Fibroblast of skin of right quadriceps (primary cell): ENCODE measurements around the gene SLC9A9.
"Not testable (repeated sequence)": the region's sequence is repeated elsewhere in the genome, so short reads cannot be mapped to it uniquely, and the experiment has no call there.

Source experiments
- DNase-seq: peaks from one replicate; pipeline ENCODE4 v3.0.0-alpha.2; 2013

SLC9A9 gene

DNA sequence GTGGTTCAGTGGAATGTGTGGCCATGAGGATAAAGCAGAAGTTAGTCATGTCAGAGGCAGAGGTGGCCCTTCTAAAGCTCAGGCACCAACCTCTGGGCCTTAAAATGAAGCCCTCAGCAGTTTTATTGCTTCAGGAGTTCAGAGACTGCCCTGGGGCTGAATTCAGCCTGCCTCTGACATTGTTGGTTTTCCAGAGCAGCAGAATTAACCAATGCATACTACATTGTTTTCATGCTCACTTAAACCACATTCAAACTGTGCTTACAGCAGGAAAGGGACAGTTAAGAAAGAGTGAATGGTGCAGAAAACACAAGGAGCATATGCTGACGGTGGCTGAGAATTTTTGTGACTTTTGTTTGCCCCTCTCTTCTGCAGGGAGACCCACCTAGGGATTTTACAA lies 408.5 kb downstream of the SLC9A9 start:
- no peak for DNase-seq

DNA sequence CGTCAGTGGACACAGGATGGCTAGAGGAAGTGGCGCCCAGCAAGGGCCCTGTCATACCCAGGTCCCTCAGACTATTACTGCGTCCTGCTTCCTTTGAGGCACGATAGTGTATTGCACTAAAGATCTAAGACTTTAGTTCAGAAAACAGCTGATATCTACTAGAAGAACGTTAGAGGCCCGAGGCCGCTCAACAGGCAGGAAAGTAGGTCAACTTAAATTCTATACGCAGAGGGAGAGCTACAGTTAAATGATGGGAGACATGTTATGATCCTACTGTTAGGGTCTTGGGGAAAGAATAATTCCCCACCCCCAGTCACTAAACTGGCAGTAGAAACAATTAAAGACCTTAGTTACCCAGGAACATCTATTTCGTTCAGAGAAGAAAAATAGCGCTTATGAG lies 410.9 kb downstream of the SLC9A9 start:
- no peak for DNase-seq

DNA sequence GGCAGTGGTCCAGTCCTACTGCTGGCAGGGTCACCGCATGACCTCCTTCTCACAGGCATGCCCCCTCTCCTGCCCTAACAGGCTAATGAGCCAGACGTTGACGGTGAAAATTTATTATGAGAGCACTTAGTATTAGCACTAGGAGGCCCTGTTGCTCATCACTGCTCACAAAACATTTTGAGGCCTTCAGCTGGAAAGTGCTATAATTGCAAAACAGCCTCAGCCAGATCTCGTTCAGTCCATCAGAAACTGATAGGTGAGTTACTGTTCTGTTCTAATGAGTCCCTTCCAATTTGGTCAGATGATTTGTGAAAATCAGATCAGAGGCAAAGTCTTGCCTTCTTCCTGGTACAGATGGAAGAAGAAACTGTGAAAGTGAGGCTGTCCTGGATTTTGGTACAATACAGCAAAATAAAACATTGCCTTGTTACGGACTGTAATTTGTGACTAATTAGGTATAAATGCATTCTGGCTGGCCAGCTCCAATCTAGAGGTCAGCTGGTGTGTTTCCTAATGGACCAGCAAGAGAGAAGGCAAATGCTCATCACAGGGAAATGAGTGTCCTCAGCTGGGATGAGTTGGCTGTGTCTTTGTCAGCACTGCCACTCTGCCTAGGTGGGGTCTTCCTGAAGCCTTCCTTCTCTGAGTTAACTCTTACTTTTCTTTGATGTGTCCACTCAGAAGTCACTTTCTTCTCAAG lies 411.9 kb downstream of the SLC9A9 start:
- DNase-seq = no peak

DNA sequence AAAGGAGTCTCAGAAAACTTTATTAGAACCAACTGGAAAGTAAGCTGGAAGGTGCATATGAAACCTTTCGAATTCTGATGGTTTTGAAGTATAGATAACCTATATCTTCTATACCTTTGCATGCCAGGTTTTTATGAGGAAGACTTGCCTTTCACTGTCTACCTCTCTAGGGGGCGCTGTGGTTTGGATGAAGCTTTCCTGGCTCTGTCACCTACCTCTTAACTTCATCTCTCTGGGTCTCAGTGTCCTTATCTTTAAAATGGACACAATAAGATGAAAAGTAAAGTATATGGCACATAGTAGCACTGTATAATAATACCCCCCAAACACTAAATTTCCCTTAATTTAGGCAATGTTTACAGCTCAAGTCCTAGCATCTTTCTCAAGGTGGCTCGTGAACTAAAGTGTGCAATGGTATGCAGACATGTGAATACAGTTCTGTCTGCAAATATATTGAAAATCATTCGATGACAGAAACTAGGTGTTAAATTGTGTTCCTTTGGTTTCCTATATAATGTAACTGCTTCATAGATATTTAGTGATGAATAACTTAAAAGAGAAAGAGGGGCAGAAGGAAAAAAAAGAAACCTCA lies 414.4 kb downstream of the SLC9A9 start:
- DNase-seq = no peak

DNA sequence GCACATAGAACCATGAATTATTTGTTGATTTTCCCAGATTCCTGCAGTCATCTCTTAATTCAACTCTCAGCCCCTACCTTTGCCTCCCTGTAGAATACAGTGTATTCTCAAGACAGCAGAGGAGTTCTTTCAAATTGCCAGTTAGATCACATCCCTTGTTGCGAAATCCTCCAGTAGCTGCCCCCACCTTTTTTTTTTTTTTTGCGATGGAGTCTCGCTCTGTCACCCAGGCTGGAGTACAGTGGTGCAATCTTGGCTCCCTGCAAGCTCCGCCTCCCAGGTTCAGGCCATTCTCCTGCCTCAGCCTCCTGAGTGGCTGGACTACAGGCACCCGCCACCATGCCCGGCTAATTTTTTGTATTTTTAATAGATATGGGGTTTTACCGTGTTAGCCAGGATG lies 417.0 kb downstream of the SLC9A9 start:
- DNase-seq = not testable (repeated sequence)

DNA sequence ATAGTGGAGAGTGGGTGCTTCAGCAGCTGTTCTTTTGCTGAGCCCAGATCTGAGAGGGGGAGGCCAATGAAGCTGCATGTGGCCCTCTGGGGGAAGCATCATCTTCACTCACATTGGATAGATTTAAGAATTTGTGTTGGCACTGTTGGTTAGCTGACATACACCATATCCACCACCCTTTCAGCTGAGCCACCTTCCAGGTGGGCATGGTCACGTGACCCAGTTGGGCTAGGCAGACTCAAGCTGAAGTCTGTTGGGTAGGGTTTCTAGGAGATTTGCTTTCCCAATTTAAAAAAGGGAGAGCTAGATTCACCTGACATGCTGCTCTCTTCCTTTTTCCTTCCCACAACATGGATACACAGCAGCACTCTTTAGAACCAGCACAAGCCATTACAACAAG lies 417.7 kb downstream of the SLC9A9 start:
- DNase-seq = no peak

DNA sequence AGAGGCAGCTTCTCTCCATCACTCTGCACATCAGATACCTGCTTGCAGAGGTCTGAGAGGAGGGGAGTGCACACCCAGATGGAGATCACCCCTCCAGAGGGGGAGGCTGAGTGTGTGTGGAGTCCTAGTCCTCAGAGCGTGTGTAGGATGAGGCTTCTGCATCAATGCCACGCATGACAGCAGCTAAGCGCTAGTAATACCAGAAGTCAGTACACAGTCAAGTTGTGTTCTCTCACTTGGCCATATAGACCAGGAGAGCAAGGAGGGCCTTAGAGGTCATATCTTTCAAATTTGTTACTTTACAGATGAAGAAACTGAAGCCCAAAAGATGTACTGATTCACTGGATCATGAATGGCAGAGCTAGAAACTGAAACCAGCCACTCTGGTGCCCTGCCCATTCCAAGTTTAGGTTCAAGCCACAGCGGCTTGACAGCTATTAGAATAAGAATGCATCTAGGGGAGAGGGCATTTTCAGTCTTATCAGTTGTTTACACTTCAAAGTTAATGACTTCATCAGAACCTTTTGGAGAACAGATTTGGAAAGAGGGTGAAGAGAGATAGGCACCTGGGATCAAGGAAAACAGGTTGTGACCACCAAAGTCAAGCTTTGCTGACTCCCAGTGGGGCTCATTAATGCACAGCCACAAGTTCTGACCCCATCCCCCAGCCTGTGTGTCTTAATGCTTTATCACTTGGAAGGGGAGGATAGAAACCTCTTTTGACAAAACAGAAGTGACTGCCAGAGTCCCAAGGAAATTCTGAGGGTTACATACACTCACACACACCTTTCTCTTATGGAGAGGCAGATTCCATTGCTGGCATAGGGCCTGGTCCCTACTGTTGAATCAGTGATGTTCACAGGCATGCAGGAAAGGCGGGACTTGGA lies 418.4 kb downstream of the SLC9A9 start:
- DNase-seq = no peak

DNA sequence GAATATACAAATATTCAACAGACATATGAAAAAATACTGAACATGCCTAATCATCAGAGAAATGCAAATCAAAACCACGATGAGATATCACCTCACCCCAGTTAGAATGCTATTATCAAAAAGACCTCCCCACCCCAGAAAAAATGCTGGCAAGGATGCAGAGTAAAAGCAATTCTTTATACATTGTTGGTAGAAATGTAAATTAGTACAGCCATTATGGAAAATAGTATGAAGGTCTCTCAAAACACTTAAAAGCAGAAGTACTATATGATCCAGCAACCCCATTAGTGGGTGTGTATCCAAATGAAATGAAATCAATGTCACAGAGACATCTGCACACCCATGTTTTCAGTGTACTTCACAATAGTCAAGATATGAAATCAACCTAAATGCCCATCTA lies 420.0 kb downstream of the SLC9A9 start:
- DNase-seq = no peak

DNA sequence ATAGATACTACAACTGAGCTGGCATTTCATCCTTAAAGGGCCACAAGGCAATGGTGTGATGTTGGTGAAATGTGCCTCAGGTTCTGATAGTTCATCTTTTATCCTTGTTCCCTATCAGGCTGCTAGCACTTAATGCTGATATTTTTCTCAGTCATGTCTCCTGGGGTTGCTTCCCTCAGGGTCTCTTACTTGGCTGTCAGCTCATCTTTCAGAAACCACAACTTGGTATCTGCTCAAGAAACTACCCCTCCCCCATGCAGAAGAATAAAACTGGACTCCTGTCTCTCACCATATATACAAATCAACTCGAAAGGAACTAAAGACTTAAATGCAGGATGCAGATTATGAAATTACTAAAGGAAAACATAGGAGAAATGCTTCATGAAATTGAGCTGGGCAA lies 420.6 kb downstream of the SLC9A9 start:
- DNase-seq = peak; percentile 20

DNA sequence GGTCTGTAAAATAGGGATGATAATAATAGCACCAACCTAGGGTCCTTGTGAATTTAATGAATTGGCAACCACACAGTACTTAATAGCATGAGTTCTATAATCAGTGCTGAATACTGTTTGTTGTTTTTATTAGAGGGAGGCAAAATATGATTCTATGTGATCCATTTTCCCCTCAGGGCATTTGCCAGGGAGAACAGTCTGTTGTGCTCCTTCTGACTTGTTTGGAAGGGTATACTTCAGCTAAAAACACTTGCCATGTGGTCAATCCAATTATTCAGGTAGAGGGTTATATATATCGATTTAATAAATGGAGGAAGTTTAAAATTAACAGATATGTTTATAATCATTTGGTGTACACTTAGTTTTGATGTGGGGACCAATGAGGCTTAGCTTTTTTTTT lies 423.4 kb downstream of the SLC9A9 start:
- no peak for DNase-seq

DNA sequence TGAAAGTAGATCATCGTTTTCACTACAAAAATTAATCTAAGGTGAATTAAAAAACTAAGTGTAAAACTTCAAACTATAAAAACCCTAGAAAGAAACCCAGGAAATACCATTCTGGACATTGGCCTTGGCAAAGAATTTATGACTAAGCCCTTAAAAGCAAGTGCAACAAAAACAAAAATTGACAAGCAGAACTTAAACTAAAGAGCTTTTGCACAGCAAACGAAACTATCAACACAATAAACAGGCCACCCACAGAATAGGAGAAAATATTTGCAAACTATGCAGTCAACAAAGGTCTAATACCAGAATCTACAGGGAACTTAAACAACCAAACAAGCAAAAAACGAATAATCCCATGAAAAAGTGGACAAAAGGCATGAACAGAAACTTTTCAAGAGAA lies 426.7 kb downstream of the SLC9A9 start:
- DNase-seq = no peak

DNA sequence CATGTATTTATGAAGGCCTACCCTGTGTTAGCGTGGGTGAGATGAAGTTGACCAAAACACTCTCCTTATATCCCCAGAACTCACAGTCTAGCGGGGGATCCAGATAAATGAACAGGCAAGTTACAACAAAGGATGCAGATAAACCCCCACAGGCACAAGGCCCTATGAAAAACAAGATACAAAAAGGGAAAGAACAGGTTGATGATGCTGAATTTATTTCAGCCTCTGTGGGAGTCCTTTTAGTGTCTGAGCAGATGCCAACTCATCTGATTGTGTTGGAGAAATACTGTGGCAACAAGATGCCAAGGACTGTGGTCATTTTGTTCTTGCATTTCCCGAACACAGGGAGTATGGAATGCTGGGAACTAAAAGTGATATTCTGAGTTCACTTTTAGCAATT lies 428.7 kb downstream of the SLC9A9 start:
- no peak for DNase-seq

DNA sequence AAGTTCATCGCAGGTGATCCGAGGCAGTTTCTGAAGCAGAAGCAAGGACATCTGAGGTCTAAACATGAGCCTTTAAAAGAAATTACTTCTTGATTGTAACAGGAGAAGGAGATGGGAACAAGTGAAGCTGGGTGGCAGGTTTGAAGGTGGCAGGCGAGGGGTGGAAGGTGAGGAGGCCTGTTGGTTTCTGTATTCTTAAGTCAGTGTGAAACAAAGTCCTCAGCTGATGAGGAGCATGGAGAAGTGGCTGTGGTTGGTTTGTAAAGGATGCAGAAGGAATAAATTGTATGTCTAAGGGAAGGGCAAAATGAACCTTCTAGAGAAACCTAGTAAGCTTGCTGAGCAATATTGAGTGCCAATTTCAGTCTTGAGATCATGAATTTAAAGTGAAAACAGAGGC lies 429.9 kb downstream of the SLC9A9 start:
- no peak for DNase-seq

DNA sequence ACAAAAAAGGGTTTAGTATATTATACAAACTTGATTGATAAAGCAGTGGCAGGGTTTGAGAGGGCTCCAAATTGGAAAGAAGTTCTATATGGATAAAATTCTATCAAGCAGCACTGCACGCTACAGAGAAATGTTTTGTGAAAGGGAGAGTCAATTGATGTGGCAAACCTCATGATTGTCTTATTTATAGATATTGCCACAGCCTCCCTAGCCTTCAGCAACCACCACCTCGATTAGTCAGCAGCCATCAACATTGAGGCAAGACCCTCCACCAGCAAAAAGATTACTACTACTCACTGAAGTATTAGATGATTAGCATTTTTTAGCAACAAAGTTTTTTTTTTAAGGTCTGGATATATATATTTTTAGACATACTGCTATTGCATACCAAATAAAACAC lies 432.0 kb downstream of the SLC9A9 start:
- DNase-seq = no peak

DNA sequence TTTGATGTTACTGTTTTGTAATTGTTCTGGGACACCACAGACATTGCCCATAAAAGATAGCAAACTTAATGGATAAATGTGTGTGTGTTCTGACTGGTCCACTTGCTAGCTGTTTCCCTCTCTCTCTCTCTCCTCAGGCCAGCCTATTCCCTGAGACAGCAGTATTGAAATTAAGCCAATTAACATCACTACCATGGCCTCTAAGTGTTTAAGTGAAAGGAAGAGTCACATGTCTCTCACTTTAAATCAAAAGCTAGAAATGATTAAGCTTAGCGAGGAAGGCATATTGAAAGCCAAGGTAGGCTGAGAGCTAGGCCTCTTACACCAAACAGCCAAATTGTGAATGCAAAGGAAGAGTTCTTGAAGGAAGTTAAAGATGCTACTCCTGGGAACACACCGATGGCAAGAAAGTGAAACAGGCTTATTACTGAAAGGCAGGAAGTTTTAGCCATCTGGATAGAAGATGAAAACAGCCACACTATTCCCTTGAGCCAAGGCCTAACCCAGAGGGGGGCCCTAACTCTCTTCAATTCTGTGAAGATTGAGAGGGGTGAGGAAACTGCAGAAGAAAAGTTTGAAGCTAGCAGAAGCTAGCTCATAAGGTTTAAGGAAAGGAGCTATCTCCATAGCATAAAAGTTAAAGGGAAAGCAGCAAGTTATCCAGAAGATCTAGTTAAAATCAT lies 433.6 kb downstream of the SLC9A9 start:
- no peak for DNase-seq

DNA sequence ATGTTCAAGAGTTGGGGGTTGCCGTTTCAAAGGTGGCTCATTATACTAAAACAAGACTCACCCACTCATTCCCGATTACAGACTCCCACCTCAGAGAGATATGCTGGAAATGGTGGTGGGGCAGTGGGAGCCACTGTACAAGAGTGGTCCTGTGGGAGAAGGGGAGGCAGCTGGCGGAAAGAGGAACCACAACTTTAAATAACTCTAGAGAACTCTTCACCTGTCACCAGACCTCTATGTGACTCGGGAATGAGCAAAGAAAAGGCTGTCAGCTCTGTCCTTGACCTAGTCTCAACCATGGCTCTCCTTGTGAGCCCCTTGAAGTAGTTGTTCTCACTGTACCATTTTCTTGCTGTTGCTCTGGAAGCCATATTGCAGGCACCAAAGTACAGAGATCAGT lies 434.9 kb downstream of the SLC9A9 start:
- no peak for DNase-seq

DNA sequence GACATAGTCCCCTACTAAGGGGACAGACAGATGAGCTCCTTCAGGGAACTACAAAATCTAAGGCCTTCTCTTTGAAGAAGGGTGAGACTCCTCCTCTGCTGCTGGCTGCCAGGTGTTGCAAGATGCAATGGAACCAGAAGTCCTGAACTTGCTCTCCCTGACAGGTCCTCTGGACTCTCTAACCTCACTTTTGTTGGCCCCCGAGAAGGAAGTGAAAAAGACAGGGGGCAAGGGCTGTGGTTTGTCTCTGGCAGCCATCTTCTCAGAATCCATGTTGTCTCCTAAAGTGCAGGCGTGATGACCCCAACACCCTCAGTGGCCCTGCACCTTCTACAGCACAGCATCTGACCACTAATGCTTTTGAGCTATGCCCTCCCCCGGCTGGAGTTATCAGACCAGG lies 436.2 kb downstream of the SLC9A9 start:
- DNase-seq = no peak

DNA sequence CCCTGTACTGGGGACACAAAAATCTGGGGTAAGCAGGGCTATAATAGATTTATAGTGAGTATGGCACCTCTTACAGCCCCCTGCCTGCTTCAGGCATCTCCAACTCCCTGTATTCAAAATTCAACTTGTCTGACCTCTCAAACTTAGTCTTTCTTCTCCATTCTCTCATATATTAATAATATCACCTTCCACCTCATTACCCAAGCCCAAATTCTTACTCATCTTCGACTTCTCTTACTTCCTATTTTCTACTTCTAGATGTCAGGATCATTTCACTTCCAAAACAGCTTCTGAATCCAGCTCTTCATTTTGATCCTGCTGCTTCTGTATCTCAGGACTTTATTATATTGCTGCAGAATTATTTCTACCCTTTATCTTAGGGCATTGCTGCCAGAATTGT lies 438.0 kb downstream of the SLC9A9 start:
- DNase-seq = no peak

DNA sequence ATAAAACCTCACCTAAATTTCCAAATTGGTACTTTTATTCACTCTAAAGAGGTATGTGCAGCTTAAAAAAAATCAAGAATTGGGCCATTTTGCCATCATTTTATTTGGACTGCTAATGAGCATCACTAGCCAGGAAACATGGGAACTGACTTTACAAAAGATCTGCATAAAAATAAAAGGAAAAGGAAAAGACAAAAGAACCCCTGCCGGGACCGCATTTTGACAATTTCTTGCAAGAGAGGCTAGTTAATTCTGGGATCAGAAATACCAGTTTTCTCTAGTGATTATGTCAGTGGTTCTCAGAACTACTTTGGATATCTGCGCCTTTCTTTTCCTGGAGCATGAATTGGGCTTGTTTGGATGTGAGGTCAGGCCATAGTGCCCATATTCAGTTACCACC lies 439.5 kb downstream of the SLC9A9 start:
- no peak for DNase-seq

DNA sequence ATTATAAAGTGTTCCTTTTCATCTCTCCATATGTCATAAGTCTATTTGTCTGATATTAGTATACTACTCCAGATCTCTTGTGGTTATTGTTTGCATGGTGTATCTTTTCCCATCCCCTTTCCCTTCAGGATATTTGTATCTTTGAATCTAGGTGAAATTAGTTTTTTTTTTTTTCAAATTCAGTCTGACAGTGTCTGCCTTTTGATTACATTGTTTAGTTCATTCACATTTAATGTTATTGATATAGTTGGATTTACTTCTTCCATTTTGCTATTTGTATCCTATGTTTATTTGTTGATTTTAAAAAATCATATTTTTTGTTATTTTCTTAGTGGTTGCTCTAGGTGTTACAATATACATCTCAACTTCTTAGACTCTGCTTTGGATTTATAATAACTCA lies 445.7 kb downstream of the SLC9A9 start:
- no peak for DNase-seq

DNA sequence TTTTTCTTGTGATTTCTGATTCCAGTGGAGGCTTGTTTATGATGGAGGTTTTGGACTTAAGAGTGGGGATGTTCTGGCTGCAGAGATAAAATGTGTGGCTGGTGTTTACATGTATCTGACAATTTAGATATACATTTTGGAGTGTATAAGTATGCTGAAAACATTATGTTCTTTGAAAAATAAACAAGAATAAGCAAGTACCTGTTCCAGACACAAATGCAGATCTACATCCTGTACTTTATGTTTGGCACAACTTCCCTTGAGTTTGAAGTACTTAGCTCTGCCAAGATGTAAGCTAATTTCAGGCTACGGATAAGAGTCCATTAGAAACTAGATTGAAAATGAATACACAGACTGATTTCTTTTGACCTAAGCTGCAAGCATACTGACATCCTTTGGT lies 451.5 kb downstream of the SLC9A9 start:
- DNase-seq = no peak

DNA sequence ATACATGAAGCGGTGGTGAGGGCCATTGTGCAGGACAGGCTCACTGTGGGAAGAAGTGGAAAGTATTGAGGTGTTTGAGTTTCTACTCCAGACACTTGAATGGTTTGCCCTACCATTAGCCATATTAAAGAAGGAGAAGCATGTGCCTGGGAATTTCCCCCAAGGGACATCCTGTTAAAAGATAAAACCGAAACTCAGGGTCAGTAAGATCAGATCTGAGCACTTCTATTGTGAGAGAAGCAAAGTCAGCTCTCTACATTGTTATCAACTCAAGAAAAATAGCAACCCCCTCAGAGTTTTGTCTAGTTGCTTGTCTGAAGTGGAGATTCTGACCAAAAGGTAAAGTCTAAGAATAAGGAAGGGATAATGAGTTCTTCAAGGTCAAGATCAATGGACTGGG lies 458.9 kb downstream of the SLC9A9 start:
- no peak for DNase-seq

DNA sequence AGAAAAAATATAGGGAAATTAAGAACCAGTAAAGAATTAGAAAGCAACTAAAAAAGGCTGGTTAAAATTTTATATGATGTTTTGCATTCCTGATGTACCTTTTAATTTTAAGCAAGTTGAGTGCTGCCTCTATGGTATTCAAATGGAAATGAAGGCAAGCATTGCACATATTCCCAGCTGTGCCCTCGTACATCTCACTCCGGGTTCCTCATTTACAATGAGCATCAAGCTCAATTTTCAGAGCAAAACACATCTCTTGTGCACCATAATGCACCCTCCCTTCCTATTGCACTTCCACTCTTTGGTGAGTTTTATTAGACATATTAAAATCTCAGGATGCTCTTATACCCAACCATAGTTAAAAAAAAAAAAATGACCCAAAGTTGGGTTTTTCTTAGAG lies 460.8 kb downstream of the SLC9A9 start:
- DNase-seq = no peak

DNA sequence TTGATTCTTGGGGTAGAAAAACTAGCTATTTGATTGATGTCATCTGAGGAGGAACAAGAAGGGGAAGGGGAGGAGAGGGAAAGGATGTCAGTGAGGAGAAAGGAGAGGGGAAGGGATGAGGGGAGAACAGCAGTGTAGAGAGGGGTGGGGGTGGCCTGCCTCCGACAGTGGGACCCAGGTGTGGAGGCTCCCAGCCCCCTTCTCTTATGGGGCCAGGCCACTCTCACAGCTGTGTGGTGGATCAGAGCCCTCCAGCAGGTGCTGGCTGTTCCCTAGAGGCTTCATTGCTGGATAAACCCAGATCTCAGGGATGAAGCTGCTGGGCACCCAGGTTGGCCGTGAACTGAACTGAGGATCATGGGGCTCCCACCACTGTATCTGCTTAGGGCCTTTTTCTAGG lies 464.2 kb downstream of the SLC9A9 start:
- no peak for DNase-seq
